HepG2 (cell line): ENCODE results near the gene UST. TPM values are rescaled to one million over a fixed set of nuclear protein-coding genes. Genes with fewer than 3 reads are reported as not detected.
A peak's percentile ranks its signal among the peaks of the same experiment; 100 is the strongest.

Source experiments
- AGO2 ChIP-seq: fragments of 200-400 bp; formaldehyde crosslinking; optimal IDR thresholded peaks from 2 replicates; pipeline ENCODE3; 2017; ENCODE audit warnings: mild to moderate bottlenecking, low read depth, low read length, moderate library complexity
- ARID3A ChIP-seq: IDR thresholded peaks from 2 replicates; pipeline ENCODE4 v1.6.1; 2012; ENCODE audit warnings: low read depth, low read length, improper control_type of control experiment
- BRF2 ChIP-seq: sonication (generic); formaldehyde crosslinking; IDR thresholded peaks from 2 replicates; pipeline ENCODE4 v1.8.1; 2022; ENCODE audit warnings: mild to moderate bottlenecking, missing genetic modification reagents
- CBX2 ChIP-seq, 2 experiments: fragments of 200-600 bp in 1 of 2; sonication (generic); formaldehyde crosslinking in 1 of 2; IDR thresholded peaks; 2 replicates each; pipeline versions ENCODE4 v1.7.0 to v1.8.1; 2018 to 2022; ENCODE audit warnings: low read depth in 2 of 2, low read length in 1 of 2, mild to moderate bottlenecking in 1 of 2, missing genetic modification reagents in 1 of 2
- CREBL2 ChIP-seq: sonication (generic); formaldehyde crosslinking; IDR thresholded peaks from 2 replicates; pipeline ENCODE4 v1.8.1; 2023; ENCODE audit warnings: missing genetic modification reagents, mild to moderate bottlenecking, borderline replicate concordance
- DR1 ChIP-seq: sonication (generic); formaldehyde crosslinking; IDR thresholded peaks from 2 replicates; pipeline ENCODE4 v1.8.0; 2021; ENCODE audit warnings: mild to moderate bottlenecking, missing genetic modification reagents, inconsistent platforms
- GTF2F1 ChIP-seq: fragments of 150-350 bp; IDR thresholded peaks from 2 replicates; pipeline ENCODE4 v1.6.1; 2014; ENCODE audit warnings: low read length
- HMGXB4 ChIP-seq, 2 experiments: sonication (generic) in 1 of 2; formaldehyde crosslinking in 1 of 2; IDR thresholded peaks; 2 replicates each; pipeline versions ENCODE4 v1.4.0 to v1.6.1; 2018 to 2020; ENCODE audit warnings: missing genetic modification reagents in 2 of 2, borderline replicate concordance in 1 of 2, low read depth in 1 of 2, mild to moderate bottlenecking in 1 of 2, missing biosample characterization in 1 of 2
- HOXA7 ChIP-seq: sonication (generic); formaldehyde crosslinking; IDR thresholded peaks from 2 replicates; pipeline ENCODE4 v1.8.1; 2022; ENCODE audit warnings: mild to moderate bottlenecking, missing genetic modification reagents, moderate library complexity
- HOXA9 ChIP-seq: sonication (generic); formaldehyde crosslinking; IDR thresholded peaks from 2 replicates; pipeline ENCODE4 v1.8.1; 2022; ENCODE audit warnings: missing genetic modification reagents, mild to moderate bottlenecking, moderate library complexity, borderline replicate concordance
- JDP2 ChIP-seq: sonication (generic); formaldehyde crosslinking; IDR thresholded peaks from 2 replicates; pipeline ENCODE4 v1.8.1; 2022; ENCODE audit warnings: missing genetic modification reagents, borderline replicate concordance
- MAFK ChIP-seq, 2 experiments: IDR thresholded peaks in 1 of 2; conservative IDR thresholded peaks in 1 of 2; 2 replicates each; pipeline ENCODE4 v1.6.1; 2011; ENCODE audit warnings: improper control_type of control experiment in 2 of 2, low read length in 2 of 2
- MEF2D ChIP-seq: sonication (generic); formaldehyde crosslinking; IDR thresholded peaks from 2 replicates; pipeline ENCODE4 v1.5.1; 2020; ENCODE audit warnings: mild to moderate bottlenecking, missing genetic modification reagents
- NBN ChIP-seq: fragments of 450-650 bp; conservative IDR thresholded peaks from 2 replicates; pipeline ENCODE4 v1.6.1; 2017
- NR2F1 ChIP-seq, 2 experiments: fragments of 450-650 bp in 1 of 2; formaldehyde crosslinking in 1 of 2; IDR thresholded peaks; 2 replicates each; pipeline versions ENCODE4 v1.5.0 to v1.6.1; 2016 to 2020; ENCODE audit warnings: mild to moderate bottlenecking in 1 of 2, missing compliant biosample characterization in 1 of 2, missing genetic modification reagents in 1 of 2, moderate library complexity in 1 of 2
- SMYD3 ChIP-seq: sonication (generic); formaldehyde crosslinking; IDR thresholded peaks from 2 replicates; pipeline ENCODE4 v1.8.1; 2023; ENCODE audit warnings: mild to moderate bottlenecking, missing genetic modification reagents
- SOX5 ChIP-seq: IDR thresholded peaks from 2 replicates; pipeline ENCODE4 v1.6.1; 2016; ENCODE audit warnings: borderline replicate concordance
- SP2 ChIP-seq: sonication (generic); formaldehyde crosslinking; IDR thresholded peaks from 2 replicates; pipeline ENCODE4 v1.5.1; 2020; ENCODE audit warnings: mild to moderate bottlenecking, missing genetic modification reagents
- THYN1 ChIP-seq: sonication (generic); formaldehyde crosslinking; IDR thresholded peaks from 2 replicates; pipeline ENCODE4 v1.8.1; 2023; ENCODE audit warnings: low read depth, mild to moderate bottlenecking, moderate library complexity, missing genetic modification reagents, borderline replicate concordance
- ZIK1 ChIP-seq: sonication (generic); formaldehyde crosslinking; IDR thresholded peaks from 2 replicates; pipeline ENCODE4 v1.5.0; 2020; ENCODE audit warnings: mild to moderate bottlenecking, low read depth, missing genetic modification reagents, borderline replicate concordance
- ZNF263 ChIP-seq: sonication (generic); formaldehyde crosslinking; IDR thresholded peaks from 2 replicates; pipeline ENCODE4 v1.4.0; 2020; ENCODE audit warnings: missing genetic modification reagents
- ZNF746 ChIP-seq: sonication (generic); formaldehyde crosslinking; IDR thresholded peaks from 2 replicates; pipeline ENCODE4 v1.8.0; 2022; ENCODE audit warnings: mild to moderate bottlenecking, missing genetic modification reagents
- ZNF770 ChIP-seq: sonication (generic); formaldehyde crosslinking; IDR thresholded peaks from 2 replicates; pipeline ENCODE4 v1.5.0; 2020; ENCODE audit warnings: mild to moderate bottlenecking, missing genetic modification reagents
- polyA plus RNA-seq, 8 experiments: library from polyadenylated mRNA; depleted of rRNA in 3 of 8; stranded (reverse) in 7 of 8; unstranded in 1 of 8; fragments of >200 nt; fragmentation: Illumina TruSeq in 4 of 8; extraction: Trizol in 4 of 8; gene quantifications; 2 replicates each; pipeline versions ENCODE4 v1.2.1 to v1.2.3, GENCODE V29; 2011 to 2016; ENCODE audit warnings: low read depth in 4 of 8, missing spikeins in 1 of 8, mixed read lengths in 1 of 8; ENCODE audit not compliant: insufficient read depth in 1 of 8
- total RNA-seq, 5 experiments: library from RNA; depleted of rRNA; stranded (reverse); fragments of >200 nt; fragmentation: Illumina TruSeq; extraction: Trizol; gene quantifications; 2 replicates each; pipeline ENCODE4 v1.2.3, GENCODE V29; 2016; ENCODE audit warnings: low read depth in 1 of 5

UST gene
- total and polyA plus RNA-seq, 2 of the 13 experiments (the other 11 are each of a cell fraction or from before 2014, with no cell fraction given): 0.27 TPM; not detected in 1

- TF ChIP-seq ZNF263 (CRISPR knock-in tag) (no peak), SMYD3 (CRISPR knock-in tag) (peak; percentile 55; the same call in 1 of the 2 replicates), ARID3A (peak; percentile 93), BRF2 (CRISPR knock-in tag) (no peak), HOXA7 (no peak), NBN (no peak), ZIK1 (CRISPR knock-in tag) (no peak), HOXA9 (CRISPR knock-in tag) (no peak), CREBL2 (CRISPR knock-in tag) (no peak), JDP2 (CRISPR knock-in tag) (no peak), THYN1 (CRISPR knock-in tag) (0 out of 2 replicates have a peak, but pooled peaks have one; percentile 31), ZNF746 (CRISPR knock-in tag) (no peak), DR1 (CRISPR knock-in tag) (no peak), NR2F1 (CRISPR knock-in tag; IDR thresholded peaks at IDR 0.05) (no peak), MEF2D (CRISPR knock-in tag) (no peak), GTF2F1 (no peak), MAFK (conservative IDR thresholded peaks at IDR 0.05 in 1 of 2, IDR thresholded peaks at IDR 0.05 in 1 of 2; ENCODE audit: low read length in 2 of 2) (peak; percentile 73 to 84), SP2 (CRISPR knock-in tag) (no peak), AGO2 (no peak), HMGXB4 (CRISPR knock-in tag; IDR thresholded peaks at IDR 0.05; ENCODE audit: borderline replicate concordance in 1 of 2, low read depth in 1 of 2) (peak in 1 of 2 experiments; percentile 45; a peak in 1 of 4 replicates), ZNF770 (CRISPR knock-in tag) (no peak), SOX5 (peak; percentile 56; the same call in 1 of the 2 replicates), CBX2 (IDR thresholded peaks at IDR 0.05; ENCODE audit: low read depth, low read length) (no peak), CBX2 (CRISPR knock-in tag; IDR thresholded peaks at IDR 0.05; ENCODE audit: low read depth) (no peak)
These were observed 282.1 kb downstream of the UST start (continued) for GRCh38 chr6:149028767-149029405.
